Coronary artery (tissue), 2 donors: Measurements from ENCODE around the gene GNG8.
A peak's percentile ranks its signal among the peaks of the same experiment; 100 is the strongest.

Source experiments
- DNase-seq: peaks from one replicate; pipeline ENCODE4 v3.0.0-alpha.2; 2017; ENCODE audit warnings: low spot score
- H3K27ac ChIP-seq, 2 donors: fragments of 200-600 bp; sonication (generic); one replicate each; pipeline ENCODE4 v1.5.1; 2016 to 2019
- H3K4me3 ChIP-seq: fragments of 200-600 bp; sonication (generic); 2 replicates; pipeline ENCODE4 v1.5.1; 2016; ENCODE audit warnings: mild to moderate bottlenecking, moderate library complexity
- TF ChIP-seq, protein P1 (sequence below): fragments of 200-600 bp; sonication (generic); IDR thresholded peaks from one replicate; pipeline ENCODE4 v1.5.1; 2019; ENCODE audit warnings: antibody characterized with exemption

GNG8 gene

GRCh38 chr19:46665072-46665471 is 29.1 kb upstream of the GNG8 start:
- no peak for DNase-seq
- Histone ChIP-seq H3K27ac (no peak overlapping the region), H3K4me3 (no peak overlapping the region)
- TF ChIP-seq, protein P1, sequence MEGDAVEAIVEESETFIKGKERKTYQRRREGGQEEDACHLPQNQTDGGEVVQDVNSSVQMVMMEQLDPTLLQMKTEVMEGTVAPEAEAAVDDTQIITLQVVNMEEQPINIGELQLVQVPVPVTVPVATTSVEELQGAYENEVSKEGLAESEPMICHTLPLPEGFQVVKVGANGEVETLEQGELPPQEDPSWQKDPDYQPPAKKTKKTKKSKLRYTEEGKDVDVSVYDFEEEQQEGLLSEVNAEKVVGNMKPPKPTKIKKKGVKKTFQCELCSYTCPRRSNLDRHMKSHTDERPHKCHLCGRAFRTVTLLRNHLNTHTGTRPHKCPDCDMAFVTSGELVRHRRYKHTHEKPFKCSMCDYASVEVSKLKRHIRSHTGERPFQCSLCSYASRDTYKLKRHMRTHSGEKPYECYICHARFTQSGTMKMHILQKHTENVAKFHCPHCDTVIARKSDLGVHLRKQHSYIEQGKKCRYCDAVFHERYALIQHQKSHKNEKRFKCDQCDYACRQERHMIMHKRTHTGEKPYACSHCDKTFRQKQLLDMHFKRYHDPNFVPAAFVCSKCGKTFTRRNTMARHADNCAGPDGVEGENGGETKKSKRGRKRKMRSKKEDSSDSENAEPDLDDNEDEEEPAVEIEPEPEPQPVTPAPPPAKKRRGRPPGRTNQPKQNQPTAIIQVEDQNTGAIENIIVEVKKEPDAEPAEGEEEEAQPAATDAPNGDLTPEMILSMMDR, result no peak

GRCh38 chr19:46661735-46662592 is 26.0 kb upstream of the GNG8 start:
- peak; percentile 91 for DNase-seq
- TF ChIP-seq, protein P1, result peak; percentile 84
- Histone ChIP-seq H3K27ac (peak overlapping the region; percentile 84 to 91), H3K4me3 (peak overlapping the region; percentile 66)

DNA sequence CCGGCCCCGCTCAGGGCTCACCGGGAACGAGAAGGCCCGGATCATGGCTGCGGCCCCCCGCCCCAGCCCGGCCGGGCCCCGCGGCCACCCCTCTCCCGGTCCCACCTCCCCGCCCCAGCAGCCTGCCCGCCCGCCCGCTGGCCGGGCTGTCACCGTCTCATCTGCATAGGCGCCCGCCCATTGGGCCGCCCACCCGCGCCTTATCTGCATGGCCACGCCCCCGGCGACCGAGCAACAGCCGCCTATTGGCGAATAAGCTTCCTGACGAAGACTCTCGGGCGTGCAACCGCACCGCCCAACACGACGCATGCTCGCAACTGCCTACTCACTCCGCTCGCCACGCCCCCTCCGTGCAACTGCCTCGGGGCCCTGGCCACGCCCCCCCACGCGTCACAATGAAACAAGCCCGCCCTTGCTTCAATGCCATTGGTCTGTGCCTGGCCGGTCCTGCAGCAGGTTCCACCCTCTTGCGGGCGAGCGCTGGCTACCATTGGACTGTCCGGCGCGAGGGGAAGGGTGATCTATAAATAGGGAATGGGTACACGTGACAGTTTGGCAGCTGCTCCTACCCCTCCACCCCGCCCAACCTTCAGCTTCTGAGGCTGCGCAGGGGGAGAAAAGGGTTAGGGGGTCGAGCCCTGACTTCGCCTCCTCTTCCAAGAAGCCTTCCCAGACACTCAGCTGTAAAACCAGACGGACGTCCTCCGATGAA is 25.2 kb upstream of the GNG8 start, which contains the start of gene DACT3:
TSS of gene DACT3 (minus strand) at position 163 of the 712 bp plus-strand sequence. CDS start at position 45, 118 bp downstream.
- TF ChIP-seq, protein P1, result no peak
- peak within 1 kb of the TSS; percentile 84 to 98 for H3K27ac ChIP-seq
- peak within 1 kb of the TSS; percentile 95 for H3K4me3 ChIP-seq
- peak; percentile 100 for DNase-seq

- DNase-seq, result no peak
- peak overlapping the region; percentile 95 for H3K4me3 ChIP-seq
- TF ChIP-seq, protein P1, result no peak
- H3K27ac ChIP-seq, result peak overlapping the region; percentile 82 to 98
Observed at GRCh38 chr19:46660551-46661019, 24.6 kb upstream of the GNG8 start.

- H3K4me3 ChIP-seq, result peak overlapping the region; percentile 95
- TF ChIP-seq, protein P1, result no peak
- peak overlapping the region; percentile 82 to 98 for H3K27ac ChIP-seq
- DNase-seq, result peak; percentile 85
Observed at GRCh38 chr19:46660008-46660517, 24.1 kb upstream of the GNG8 start.

DNA sequence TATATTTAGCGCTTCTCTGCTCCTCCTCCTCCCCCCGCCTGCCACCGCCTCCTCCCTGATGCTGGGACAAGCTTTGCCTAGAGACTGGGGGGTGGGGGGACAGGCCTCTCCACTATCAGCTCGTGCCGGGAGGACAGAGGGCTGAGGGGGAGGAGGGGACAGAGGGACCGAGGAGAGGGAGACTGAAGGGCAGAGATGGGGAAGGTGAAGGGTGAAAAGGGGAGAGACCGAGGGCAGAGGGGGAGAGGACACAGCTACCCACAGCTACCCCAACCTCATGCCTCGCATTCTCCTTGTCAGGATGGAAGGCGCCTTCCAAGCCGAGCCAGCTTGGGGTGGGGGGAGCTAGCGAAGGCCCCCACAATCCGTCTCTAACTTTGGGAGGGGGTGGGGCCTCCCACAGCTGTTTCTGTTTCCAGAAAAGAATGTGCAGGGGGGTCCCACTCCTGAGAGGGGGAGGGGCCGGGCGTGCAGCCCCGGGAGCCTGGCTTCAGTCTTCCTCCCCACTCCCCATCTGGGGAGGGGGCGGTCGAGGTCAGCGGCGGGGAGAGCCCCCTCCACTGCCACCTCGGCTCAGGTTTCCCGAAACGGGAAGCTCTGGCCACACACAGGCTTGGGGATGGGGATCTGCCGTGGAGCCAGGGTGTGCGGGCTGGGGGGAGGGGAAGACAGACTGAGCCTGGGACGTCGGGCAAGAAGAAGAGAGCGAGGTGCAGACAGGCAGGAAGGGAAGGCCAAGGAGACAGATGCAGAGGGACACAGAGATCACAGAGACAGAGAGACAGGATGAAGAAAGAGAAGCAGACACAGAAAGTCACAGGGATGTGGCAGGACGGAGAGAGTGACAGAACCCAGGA is 23.4 kb upstream of the GNG8 start:
- Histone ChIP-seq H3K4me3 (peak overlapping the region; percentile 95), H3K27ac (peak overlapping the region; percentile 82 to 98)
- TF ChIP-seq, protein P1, result no peak
- DNase-seq, result peak; percentile 82
